HG03575 (cell line): ENCODE data around the gene SPATA20.

ENCODE experiments used
- ATAC-seq: cut with Tn5 transposase; IDR thresholded peaks from one replicate; pipeline ENCODE4 v1.9.1; 2021; ENCODE audit not compliant: unreplicated experiment, insufficient number of reproducible peaks, low FRiP score; ENCODE audit errors: extremely low read depth

SPATA20 gene

DNA sequence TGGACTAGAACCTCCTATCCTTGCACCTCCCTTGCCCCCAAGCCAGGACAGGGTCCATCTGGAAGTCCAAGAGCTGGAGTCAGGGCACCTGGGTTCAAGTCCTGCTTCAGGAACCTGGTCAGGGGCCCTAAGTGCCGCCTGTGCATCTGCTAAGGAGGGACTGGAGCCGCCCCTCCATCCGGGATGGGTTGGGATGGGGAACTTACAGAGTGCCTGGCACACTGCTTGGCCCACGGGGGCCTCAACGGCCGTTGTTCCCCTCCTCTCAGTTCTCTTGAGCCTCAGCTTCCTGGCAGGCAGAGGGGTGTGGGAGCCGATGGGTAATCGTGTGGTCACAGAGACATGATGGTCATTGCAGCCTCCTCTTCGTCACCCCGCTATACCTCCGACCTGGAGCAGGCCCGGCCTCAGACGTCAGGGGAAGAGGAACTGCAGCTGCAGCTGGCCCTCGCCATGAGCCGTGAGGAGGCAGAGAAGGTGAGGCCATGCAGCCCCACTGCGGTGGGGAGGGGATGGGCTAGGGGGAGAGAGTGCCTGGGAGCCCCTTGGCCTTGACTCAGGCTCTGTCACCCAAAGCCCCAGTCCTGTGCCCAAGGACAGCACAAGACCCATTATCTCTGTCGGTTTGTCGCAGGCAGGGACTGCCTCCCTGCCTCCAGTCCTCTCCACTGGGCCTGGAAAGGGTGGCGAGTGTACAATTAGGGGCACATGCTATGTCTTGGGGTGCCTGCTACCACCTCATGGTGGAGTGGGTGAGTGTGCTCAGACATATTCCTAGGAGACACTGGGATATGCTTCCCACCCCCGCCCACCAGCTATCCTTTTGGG lies 9.0 kb upstream of the SPATA20 start:
- ATAC-seq: no peak

DNA sequence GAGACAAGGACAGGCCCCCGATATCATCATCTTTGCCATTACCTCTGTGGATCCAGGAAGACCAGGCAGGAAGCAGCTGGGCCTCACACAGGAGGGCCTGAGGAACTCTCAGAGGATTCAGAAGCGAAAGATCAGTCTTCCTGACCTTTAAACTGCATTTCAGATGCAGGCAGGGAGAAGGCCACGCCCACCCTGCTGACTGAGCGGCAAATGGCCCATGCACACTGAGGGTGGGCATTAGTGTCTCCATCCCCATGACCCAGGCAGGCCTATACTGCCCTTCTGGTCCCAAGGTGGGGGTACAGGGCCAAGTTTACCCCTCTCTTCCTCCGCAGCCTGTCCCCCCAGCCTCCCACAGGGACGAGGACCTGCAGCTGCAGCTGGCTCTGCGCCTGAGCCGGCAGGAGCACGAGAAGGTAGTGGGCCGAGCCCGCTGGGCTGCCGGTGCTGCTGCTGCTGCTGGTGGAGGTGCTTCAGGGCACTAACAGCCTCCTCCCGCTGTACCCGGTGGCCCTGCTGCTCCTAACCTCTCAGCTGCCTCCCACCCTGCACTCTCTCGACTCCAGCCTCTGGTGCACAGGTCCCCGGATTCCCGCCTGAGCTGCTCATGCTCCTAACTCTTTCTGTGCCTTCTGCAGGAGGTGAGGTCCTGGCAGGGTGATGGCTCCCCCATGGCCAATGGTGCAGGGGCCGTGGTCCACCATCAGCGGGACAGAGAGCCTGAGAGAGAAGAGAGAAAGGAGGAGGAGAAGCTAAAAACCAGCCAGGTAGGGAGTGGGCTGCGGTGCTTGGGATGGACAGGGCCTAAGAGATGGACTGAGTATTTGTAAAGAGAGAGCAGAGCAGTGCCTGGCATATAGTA lies 8.2 kb upstream of the SPATA20 start:
- ATAC-seq: no peak

DNA sequence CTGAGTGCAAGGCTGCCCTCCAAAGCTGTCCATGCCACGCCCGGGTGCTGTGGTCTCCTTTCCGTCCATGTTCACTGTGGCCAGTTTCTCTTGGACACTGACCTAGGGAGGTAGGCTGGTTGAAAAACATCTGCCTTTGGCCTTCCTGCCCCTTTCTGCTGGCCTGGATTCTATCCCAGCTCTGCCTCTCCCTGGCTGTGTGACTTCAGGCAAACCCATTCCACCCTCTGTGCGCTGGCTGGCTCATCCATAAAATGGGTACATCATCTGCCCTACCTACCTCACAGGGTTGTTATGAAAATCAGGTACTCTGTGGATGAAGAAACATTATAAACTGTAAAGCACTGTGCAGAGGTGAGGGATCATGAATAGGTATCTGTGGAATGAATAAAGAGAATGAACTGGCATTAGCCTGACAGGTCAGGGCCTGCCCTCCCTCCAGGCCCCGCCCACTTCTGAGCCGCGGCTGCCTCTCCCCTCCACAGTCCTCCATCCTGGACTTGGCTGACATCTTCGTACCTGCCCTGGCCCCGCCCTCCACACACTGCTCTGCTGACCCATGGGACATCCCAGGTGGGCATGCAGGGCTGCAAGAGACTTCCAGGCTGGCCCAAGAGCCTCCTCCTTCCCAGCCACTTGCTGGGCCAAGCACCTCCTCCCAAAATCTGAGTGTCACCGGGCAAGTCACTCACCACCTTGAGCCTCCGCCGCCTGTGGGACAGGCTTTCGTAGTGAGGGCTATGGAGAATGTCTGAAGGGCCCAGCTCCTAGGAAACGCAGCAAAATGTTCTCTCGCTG lies 7.0 kb upstream of the SPATA20 start:
- ATAC-seq: no peak

DNA sequence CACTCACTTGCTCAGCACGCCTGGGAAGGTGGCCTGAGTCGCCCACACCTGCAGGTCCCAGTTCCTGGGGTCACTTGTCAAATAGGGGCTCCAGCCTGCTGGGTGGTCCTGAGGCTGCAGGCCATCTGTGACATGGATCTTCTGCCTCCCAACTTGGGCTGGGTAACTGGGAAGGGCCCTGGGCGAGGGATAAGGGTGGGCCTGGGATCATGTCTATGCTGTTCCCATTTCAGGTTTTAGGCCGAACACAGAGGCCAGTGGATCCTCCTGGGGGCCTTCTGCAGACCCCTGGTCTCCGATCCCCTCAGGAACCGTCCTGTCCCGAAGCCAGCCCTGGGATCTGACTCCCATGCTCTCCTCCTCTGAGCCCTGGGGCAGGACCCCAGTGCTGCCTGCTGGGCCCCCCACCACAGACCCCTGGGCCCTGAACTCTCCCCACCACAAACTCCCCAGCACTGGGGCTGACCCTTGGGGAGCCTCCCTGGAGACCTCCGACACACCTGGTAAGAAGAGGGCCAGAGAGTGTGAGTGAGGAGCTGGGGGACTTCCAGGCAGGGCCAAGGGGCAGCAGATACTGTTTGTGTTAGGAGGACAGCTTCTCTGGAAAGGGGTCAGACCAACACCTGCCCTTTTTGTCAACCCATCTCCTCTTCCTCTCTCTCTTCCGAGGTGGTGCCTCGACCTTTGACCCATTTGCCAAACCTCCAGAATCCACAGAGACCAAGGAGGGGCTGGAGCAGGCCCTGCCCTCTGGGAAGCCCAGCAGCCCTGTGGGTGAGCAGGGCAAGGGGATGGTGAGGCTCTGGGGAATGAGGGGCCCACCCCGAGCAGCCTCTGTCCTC lies 6.2 kb upstream of the SPATA20 start:
- ATAC-seq: no peak

DNA sequence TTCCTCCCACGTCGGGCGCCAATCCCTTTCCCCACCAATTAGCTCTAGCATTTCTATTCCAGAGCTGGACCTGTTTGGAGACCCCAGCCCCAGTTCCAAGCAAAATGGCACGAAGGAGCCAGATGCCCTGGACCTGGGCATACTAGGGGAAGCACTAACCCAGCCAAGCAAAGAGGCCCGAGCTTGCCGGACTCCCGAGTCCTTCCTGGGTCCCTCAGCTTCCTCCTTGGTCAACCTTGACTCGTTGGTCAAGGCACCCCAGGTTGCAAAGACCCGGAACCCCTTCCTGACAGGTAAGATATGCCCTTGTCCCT lies 5.6 kb upstream of the SPATA20 start:
- ATAC-seq: no peak

DNA sequence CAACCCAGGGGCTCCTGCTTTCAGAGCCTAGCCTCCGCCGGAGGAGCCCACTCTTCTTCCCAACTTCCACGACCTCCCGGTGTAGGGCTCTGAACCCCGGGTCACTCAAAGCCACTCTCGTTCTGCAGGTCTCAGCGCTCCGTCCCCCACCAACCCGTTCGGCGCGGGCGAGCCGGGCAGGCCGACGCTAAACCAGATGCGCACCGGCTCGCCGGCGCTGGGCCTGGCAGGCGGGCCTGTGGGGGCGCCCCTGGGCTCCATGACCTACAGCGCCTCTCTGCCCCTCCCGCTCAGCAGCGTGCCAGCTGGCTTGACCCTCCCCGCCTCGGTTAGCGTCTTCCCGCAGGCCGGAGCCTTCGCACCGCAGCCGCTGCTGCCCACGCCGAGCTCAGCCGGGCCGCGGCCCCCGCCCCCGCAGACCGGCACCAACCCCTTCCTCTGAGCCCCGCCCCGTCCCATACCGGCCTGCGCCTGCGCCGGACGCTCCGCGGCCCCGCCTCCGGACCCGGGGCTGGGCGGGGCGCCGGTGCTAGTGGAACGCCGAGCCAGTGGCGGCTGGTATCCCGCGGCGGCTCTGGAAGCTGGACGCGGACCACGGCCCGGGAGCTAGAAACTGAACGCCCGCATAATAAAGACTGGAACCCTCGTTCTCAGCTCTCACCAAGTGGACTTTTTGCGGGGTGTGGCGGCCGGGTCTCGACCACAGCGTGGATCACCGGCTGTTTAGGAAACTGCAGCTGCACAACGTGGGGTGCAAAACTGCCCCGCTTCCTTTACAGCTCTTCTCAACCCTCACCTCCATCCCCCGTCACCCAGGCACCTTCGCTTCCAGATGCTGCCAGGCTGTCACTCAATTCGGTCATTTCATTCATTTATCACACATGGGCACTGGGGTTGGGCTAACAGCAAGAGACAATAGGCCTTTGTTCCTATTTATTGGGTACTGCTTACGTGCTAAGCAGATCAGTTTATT lies 5.0 kb upstream of the SPATA20 start:
- ATAC-seq: no peak

DNA sequence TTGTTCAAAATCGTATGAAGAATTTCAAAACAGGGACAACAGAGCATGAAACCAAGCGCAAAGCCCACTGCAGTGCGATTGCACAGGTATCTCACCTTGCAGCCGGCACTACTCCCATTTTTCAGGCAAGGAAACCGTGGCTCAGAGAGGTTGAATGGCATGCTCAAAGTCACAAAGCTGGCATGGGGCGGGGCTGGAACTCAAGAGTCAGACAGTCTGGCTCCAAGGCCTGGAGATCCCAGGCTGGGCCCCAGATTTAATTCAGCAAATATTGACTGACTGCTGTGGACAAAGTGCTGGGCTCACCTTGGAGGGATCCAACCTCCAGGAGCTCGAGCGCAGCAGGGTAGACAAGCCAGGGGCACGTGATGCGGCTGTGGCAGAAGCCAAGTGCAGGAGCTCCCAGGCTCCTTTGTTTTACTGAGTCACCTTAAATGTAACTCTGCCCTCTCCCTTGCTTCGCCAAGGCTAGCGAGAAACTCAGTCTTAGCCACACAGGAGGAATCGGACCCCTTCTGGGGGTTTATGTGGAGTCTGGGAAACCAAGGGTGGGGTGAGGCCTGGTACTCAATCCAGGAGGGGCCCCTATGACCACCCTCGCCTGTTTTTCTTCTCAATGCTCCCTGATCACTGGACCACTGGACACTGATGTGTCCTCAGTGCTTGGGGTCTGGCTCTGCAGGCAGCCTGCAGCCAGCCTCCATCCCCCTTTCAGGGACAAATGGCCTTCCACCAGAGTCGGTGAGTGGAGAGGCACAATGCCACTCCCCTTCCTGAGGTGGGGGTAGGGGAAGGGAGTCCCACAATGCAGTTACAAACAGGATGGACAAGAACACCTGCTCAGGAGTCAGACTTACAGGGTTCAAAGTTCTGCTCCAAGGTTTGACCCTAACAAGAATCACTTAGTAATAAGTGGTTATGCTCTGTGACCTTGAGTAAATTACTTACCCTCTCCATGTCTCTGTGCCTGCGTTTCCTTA lies 3.9 kb upstream of the SPATA20 start:
- no peak for ATAC-seq

DNA sequence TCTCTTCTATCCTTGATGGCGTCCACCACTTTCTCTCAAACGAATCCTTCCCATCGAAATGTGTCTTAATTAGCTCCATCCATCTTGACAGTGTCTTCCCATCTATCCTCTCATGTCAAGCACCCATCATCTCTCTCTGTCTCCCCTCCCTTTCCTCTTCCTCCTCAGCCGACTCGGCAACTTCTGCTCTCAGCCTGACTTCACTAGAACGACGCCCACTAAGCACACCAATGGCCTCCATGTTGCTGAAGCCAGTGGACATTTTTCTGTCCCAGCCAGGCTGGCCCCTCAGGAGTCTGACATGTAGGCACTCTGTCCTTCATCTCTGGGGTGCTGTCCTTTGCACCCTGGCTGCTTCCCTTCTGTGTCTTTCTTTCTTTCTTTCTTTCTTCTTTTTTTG lies 2.5 kb upstream of the SPATA20 start:
- no peak for ATAC-seq

DNA sequence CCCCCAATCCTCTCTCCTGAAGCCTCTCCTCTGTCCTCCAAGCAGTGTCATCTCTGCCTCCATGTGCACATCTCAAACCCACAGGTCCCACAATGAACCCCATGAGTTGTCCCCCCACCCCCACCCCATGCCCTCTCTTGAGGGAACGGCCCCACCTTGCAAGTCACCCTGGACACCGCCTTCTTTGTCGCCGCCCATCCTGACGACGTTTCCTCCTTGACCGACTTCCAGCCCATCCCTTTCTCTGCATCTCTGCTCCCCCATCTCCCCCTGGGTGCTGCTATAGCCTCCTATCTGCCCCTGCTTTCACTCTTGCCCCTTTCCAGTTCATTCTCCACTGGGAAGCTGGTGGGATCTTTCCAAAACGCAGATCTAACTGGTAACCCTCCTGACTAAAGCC lies 1.7 kb upstream of the SPATA20 start:
- no peak for ATAC-seq

DNA sequence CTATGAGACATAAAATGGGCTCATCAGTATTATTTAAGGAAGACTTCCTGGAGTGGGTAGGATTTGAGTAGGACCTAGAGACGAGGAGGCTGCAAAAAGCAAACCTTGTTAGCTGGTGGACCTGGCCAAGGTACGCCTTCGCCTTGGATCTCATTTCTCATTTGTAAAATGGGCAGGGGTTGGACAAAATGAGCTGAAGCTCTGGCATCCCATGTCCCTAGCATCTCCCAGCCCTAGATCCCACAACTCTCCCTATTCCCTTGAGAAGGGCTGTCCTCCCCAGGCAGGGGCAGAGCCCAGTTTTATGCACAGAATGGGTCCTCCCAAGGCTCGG lies 306 bp upstream of the SPATA20 start:
- ATAC-seq: no peak

DNA sequence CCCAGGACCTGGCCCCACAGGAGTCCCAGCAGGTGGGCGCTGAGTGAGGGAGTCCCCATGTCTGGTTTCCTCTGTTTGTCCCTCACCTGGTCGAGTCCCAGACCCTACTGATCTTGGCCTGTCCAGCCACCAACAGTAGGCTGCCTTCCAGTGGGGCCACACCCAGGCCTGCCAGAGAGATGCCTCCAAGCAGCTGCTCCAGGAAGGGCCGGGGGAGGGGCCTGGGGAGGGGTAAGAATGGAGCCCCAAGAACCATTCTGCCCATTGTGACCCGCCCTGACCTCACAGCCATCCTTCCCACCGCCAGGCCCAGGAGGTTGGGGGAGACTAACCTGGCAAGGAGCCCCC lies 736 bp downstream of the SPATA20 start:
- ATAC-seq: no peak

DNA sequence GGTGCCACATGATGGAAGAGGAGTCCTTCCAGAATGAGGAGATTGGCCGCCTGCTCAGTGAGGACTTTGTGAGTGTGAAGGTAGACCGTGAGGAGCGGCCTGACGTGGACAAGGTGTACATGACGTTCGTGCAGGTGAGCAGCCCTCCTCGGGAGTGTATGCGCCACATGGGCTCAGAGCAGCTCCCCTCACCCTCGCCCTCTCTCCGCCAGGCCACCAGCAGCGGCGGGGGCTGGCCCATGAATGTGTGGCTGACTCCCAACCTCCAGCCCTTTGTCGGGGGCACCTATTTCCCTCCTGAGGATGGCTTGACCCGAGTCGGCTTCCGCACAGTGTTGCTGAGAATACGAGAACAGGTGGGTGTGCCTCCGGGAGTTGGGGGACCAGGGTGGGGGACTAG lies 1.9 kb downstream of the SPATA20 start:
- no peak for ATAC-seq

DNA sequence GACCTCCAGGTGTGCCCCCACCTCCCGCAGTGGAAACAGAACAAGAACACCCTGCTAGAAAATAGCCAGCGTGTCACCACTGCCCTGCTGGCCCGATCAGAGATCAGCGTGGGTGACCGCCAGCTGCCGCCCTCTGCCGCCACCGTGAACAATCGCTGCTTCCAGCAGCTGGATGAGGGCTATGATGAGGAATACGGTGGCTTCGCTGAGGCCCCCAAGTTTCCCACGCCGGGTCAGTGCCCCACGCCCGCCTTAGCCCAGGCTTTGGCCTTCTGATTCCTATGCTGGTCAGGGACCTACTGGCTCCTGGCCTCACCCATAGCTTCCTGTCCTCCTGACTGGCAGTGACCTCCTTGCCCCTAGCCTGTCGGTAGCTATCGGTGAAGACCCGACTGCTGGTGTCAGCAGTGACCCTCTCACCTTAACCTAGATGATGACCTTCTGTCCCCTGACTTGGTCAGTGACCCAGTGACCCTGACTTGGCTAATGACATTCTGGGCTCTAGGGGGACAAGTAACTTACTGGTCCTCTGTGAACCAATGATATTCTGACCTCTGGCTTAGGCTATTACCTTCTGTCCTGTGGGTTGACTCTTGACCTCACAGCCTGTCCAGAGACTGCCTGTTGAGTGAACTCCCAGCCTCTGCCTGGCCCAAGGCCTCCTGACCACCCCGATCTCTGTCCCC lies 2.4 kb downstream of the SPATA20 start:
- ATAC-seq: no peak

DNA sequence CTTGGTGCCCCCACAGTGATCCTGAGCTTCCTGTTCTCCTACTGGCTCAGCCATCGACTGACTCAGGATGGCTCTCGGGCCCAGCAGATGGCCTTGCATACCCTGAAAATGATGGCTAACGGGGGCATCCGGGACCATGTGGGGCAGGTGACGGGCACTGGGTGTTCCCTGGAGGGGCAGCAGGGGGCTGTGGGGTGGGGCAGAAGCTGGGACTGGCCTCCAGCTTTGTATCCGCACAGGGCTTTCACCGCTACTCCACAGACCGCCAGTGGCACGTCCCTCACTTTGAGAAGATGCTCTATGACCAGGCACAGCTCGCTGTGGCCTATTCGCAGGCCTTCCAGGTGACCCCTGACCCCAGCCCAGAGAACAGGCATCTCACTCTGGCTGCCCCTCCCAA lies 3.0 kb downstream of the SPATA20 start:
- ATAC-seq: no peak

DNA sequence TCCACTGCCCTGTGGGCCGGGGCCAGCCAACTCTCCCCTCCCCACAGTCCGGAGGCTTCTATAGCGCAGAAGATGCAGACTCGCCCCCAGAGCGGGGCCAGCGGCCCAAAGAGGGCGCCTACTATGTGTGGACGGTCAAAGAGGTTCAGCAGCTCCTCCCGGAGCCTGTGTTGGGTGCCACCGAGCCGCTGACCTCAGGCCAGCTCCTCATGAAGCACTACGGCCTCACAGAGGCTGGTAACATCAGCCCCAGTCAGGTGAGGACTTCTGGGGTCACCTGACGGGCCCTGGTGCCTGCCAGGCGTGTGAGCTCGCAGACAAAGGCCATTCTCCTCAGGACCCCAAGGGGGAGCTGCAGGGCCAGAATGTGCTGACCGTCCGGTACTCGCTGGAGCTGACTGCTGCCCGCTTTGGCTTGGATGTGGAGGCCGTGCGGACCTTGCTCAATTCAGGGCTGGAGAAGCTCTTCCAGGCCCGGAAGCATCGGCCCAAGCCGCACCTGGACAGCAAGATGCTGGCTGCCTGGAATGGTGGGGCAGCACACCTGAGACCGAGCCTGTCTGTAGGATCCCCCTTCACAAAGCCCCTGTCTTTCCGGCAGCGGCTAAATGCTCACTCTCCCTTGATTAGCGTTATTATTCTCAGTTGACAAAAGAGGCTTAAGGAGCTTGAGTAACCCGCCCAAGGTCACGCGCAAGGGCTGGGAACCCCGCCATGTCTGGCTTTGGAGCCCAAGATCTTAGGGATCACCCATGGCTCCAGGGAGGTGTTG lies 3.9 kb downstream of the SPATA20 start:
- no peak for ATAC-seq

DNA sequence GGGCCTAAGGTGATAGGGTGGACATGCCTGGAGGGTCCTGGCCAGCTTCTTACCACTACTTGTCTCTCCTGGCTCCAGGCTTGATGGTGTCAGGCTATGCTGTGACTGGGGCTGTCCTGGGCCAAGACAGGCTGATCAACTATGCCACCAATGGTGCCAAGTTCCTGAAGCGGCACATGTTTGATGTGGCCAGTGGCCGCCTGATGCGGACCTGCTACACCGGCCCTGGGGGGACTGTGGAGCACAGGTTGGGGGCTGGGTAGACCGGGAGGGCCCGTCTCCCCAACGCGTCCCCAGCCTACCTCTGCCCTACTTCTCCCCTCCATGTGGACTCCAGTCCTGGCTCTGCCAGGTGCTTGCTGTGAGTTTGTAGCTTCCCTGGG lies 4.5 kb downstream of the SPATA20 start:
- no peak for ATAC-seq
